GM12874 (cell line): ENCODE data around the gene SORBS2.

Experiments used
- CTCF ChIP-seq: IDR thresholded peaks from 2 replicates; pipeline ENCODE4 v1.5.1; 2011; ENCODE audit warnings: low read depth, mild to moderate bottlenecking, control low read depth, low read length, moderate library complexity; ENCODE audit not compliant: insufficient read depth

The SORBS2 gene

GRCh38 chr4:185809121-185809520, 2.9 kb downstream of the SORBS2 start:
- TF ChIP-seq CTCF, result no peak

DNA sequence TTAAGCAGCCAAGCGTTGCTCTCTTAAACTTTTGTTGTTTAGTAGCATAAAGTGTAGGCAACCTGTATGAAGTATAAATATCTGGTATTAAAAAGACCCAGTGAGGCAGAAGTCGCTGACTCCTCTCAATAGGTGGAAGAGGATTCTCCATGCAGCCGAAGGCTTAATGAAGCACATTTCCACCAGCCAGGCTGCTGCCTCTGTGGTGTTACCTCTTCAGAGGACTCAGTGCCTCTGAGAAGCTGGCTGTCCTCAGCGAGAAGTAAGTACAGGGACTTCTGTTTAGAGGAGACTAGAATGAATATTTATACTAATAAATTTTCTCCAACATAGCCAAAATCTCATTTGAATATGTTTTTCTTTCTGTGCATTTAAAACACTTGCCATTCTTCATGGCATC, 6.0 kb downstream of the SORBS2 start:
- no peak for TF ChIP-seq CTCF

- TF ChIP-seq CTCF, result no peak
Measured at GRCh38 chr4:185805262-185805802, 6.7 kb downstream of the SORBS2 start.

GRCh38 chr4:185803022-185803421, 9.0 kb downstream of the SORBS2 start:
- no peak for TF ChIP-seq CTCF

GRCh38 chr4:185801471-185801870, 10.5 kb downstream of the SORBS2 start:
- TF ChIP-seq CTCF, result no peak

DNA sequence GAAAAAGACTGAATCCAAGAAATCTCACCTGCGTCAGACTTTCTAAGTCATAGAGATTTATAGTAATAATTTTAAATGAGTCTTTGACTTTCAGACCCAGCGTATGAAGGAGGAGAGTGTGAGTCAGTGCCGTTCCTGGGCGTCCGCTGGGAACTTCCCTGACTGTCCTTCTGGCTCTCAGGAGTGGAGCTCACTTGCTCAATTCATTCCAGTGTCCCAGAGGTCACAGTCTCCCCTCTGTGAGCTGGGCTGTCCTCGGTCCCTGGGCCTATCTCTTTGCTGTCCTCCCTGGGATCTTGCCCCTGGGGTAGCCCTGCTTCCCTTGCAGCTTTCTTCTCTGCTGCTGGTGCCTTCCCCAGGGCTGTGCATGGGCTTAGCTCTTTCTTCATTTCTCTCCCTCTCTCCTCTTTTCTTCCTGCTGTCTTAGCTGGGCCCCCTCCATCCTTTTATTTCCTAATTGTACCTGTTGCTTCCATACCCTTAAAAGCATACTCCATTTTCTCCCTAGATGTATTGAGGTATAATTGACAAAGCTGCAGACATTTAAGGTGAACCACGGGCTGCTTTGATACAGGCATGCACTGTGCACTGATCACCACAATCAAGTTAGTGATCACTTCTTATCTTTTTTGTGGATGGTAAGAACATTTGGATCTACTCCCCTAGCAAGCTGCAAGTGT, 11.6 kb downstream of the SORBS2 start:
- no peak for TF ChIP-seq CTCF

- TF ChIP-seq CTCF, result no peak
Measured at GRCh38 chr4:185799442-185799841, 12.6 kb downstream of the SORBS2 start.
